H1 (cell line): Measurements from ENCODE around the gene DCAF6.

Source experiments
- CEBPB ChIP-seq: IDR thresholded peaks from 2 replicates; pipeline ENCODE4 v1.6.1; 2012; ENCODE audit warnings: low read depth, low read length
- CHD1 ChIP-seq: IDR thresholded peaks from 2 replicates; pipeline ENCODE4 v1.6.1; 2012; ENCODE audit warnings: low read depth, low read length, improper control_type of control experiment
- EZH2 ChIP-seq: fragments of 200-600 bp; sonication (generic); IDR thresholded peaks from 2 replicates; pipeline ENCODE4 v1.7.1; 2012; ENCODE audit warnings: low read depth, mild to moderate bottlenecking, moderate library complexity, low read length, inconsistent platforms; ENCODE audit not compliant: severe bottlenecking
- FOSL1 ChIP-seq: IDR thresholded peaks from 2 replicates; pipeline ENCODE4 v1.6.1; 2011; ENCODE audit warnings: mild to moderate bottlenecking, low read depth, low read length, moderate library complexity; ENCODE audit not compliant: insufficient read depth
- HDAC6 ChIP-seq: IDR thresholded peaks from one replicate; pipeline ENCODE4 v1.7.1; 2012; ENCODE audit warnings: low read depth, mild to moderate bottlenecking, inconsistent platforms, low read length, moderate library complexity
- MAFK ChIP-seq: IDR thresholded peaks from 2 replicates; pipeline ENCODE4 v1.6.1; 2012; ENCODE audit warnings: low read depth, mild to moderate bottlenecking, improper control_type of control experiment, low read length
- NANOG ChIP-seq: IDR thresholded peaks from 2 replicates; pipeline ENCODE4 v1.6.1; 2011; ENCODE audit warnings: low read length, low read depth, mild to moderate bottlenecking, inconsistent platforms; ENCODE audit not compliant: insufficient read depth, poor library complexity, severe bottlenecking
- POLR2A ChIP-seq, 2 experiments: IDR thresholded peaks; 1 replicate in 1 of 2; 2 replicates in 1 of 2; pipeline ENCODE4 v1.6.1; 2011; ENCODE audit warnings: low read depth in 2 of 2, low read length in 2 of 2, mild to moderate bottlenecking in 2 of 2; ENCODE audit errors: control extremely low read depth in 1 of 2
- RAD21 ChIP-seq, 2 experiments: IDR thresholded peaks in 1 of 2; conservative IDR thresholded peaks in 1 of 2; 2 replicates each; pipeline ENCODE4 v1.6.1; 2011; ENCODE audit warnings: low read depth in 2 of 2, low read length in 2 of 2, improper control_type of control experiment in 1 of 2, inconsistent platforms in 1 of 2, mild to moderate bottlenecking in 1 of 2, moderate library complexity in 1 of 2
- RXRA ChIP-seq: IDR thresholded peaks from 2 replicates; pipeline ENCODE4 v1.6.1; 2011; ENCODE audit warnings: low read depth, mild to moderate bottlenecking, low read length, moderate library complexity; ENCODE audit not compliant: insufficient read depth
- SP1 ChIP-seq: IDR thresholded peaks from 2 replicates; pipeline ENCODE4 v1.6.1; 2011; ENCODE audit warnings: low read depth, low read length
- TCF12 ChIP-seq: IDR thresholded peaks from 2 replicates; pipeline ENCODE4 v1.6.1; 2011; ENCODE audit warnings: low read depth, mild to moderate bottlenecking, low read length
- TF ChIP-seq, protein P1 (sequence below), 3 experiments: IDR thresholded peaks; 1 replicate in 2 of 3; 2 replicates in 1 of 3; pipeline versions ENCODE4 v1.5.1 to v1.6.1; 2011; ENCODE audit warnings: low read length in 3 of 3, mild to moderate bottlenecking in 3 of 3, inconsistent platforms in 2 of 3, low read depth in 1 of 3, moderate library complexity in 1 of 3; ENCODE audit not compliant: insufficient read depth in 1 of 3; ENCODE audit errors: control extremely low read depth in 1 of 3
- TF ChIP-seq, protein P2 (sequence below): IDR thresholded peaks from 2 replicates; pipeline ENCODE4 v1.6.1; 2011; ENCODE audit warnings: low read length, improper control_type of control experiment

DNA sequence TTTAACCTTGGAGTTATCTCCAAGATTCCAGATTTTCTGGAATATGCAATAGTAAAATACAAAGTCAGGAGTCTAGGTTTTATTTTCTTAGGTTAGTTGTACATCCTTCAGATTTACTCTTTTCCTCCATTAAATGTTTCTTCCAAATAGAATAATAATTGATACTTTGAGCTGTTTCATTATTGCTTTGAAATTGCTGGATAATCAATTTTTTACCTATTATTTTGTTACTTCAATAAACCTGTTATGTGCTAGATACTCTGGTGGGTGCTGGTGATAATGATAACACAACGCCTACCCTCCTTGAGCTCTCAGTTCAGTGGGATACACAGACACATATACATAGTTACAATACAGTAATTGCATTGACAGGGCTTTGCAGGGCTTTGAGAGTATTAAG is 120.9 kb downstream of the DCAF6 start:
- TF ChIP-seq NANOG (no peak), SP1 (no peak), RXRA (no peak), FOSL1 (no peak), EZH2 (no peak), TCF12 (no peak), POLR2A (IDR thresholded peaks at IDR 0.05; ENCODE audit: control extremely low read depth in 1 of 2, low read depth in 2 of 2, low read length in 2 of 2) (no peak), HDAC6 (no peak), CHD1 (no peak), MAFK (no peak), RAD21 (IDR thresholded peaks at IDR 0.05 in 1 of 2, conservative IDR thresholded peaks at IDR 0.05 in 1 of 2; ENCODE audit: low read depth in 2 of 2, low read length in 2 of 2) (no peak), CEBPB (no peak)
- TF ChIP-seq, protein P1, sequence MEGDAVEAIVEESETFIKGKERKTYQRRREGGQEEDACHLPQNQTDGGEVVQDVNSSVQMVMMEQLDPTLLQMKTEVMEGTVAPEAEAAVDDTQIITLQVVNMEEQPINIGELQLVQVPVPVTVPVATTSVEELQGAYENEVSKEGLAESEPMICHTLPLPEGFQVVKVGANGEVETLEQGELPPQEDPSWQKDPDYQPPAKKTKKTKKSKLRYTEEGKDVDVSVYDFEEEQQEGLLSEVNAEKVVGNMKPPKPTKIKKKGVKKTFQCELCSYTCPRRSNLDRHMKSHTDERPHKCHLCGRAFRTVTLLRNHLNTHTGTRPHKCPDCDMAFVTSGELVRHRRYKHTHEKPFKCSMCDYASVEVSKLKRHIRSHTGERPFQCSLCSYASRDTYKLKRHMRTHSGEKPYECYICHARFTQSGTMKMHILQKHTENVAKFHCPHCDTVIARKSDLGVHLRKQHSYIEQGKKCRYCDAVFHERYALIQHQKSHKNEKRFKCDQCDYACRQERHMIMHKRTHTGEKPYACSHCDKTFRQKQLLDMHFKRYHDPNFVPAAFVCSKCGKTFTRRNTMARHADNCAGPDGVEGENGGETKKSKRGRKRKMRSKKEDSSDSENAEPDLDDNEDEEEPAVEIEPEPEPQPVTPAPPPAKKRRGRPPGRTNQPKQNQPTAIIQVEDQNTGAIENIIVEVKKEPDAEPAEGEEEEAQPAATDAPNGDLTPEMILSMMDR (IDR thresholded peaks at IDR 0.05; ENCODE audit: control extremely low read depth in 1 of 3, insufficient read depth in 1 of 3, low read depth in 1 of 3, low read length in 3 of 3): no peak
- TF ChIP-seq, protein P2, sequence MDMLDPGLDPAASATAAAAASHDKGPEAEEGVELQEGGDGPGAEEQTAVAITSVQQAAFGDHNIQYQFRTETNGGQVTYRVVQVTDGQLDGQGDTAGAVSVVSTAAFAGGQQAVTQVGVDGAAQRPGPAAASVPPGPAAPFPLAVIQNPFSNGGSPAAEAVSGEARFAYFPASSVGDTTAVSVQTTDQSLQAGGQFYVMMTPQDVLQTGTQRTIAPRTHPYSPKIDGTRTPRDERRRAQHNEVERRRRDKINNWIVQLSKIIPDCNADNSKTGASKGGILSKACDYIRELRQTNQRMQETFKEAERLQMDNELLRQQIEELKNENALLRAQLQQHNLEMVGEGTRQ: no peak
